Measurements from ENCODE around the gene NMNAT3.

DNA sequence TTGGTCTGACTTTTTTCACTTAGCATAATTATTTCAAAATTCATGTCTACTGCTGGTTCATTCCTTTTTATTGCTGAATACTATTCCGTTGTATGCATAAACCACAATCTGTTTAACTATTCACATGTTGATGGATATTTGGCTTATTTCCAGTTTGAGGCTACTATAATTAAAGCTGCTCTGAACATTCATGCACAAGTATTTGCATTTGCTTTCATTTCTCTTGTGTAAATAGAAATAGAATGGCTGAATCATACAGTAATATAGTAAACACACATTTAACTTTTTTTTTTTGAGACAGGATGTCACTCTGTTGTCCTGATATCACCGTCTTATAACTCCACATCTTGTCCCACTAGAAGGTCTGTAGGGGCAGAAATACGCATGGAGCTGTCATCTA is 57.3 kb downstream of the NMNAT3 start:
- TF ChIP-seq POLR2A (IDR thresholded peaks at IDR 0.05) (no peak), CTCF (IDR thresholded peaks at IDR 0.05) (no peak)

Data from right lobe of liver (tissue), 4 donors.